ENCODE data around the gene UBA1. TPM values are rescaled to one million over a fixed set of nuclear protein-coding genes. Genes with fewer than 3 reads are reported as not detected.

Gene UBA1
- total RNA-seq, 3 donors from 2014 or later, result 160 to 198 (median 172) TPM

DNA sequence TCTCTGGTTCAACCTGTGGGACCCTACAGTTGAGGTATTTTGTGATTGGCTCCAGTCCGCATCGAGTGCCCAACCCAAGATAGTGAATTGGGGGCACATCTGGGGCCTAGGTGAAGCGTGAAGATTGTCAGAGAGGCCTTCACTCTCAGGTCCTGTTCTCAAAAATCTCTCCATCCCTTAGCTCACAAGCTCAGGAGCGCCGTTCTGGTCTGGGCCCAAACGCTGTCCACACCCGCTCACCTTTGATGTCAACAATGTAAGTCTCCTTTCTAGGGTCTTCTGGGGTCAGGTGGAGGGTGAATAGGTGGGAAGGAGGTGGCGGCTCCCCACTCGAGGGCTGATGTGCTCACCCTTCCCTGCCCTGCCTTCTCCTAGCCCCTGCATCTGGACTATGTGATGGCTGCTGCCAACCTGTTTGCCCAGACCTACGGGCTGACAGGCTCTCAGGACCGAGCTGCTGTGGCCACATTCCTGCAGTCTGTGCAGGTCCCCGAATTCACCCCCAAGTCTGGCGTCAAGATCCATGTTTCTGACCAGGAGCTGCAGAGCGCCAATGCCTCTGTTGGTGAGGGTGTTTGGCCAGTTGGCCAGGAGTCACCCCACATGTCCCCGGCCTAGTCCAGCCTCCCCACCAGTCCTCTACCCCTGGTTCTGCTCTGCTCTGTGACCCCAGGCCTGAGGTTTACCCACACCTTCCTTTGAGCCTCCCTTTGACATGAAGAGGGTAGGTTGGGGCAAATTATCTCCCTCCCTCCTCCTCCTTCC is 17.2 kb downstream of the UBA1 start:
- DNase-seq (no peak), ATAC-seq (no peak)
- Histone ChIP-seq H3K36me3 (ENCODE audit: low read depth) (no peaks in the 10 kb centered on the region), H3K4me3 (no peak overlapping the region), H3K4me1 (ENCODE audit: low read depth) (no peaks in the 10 kb centered on the region), H3K9me3 (no peaks in the 10 kb centered on the region)
- intact Hi-C loops (cut with DNase I, micrococcal nuclease), result no loop called here
- TF ChIP-seq, protein P1, sequence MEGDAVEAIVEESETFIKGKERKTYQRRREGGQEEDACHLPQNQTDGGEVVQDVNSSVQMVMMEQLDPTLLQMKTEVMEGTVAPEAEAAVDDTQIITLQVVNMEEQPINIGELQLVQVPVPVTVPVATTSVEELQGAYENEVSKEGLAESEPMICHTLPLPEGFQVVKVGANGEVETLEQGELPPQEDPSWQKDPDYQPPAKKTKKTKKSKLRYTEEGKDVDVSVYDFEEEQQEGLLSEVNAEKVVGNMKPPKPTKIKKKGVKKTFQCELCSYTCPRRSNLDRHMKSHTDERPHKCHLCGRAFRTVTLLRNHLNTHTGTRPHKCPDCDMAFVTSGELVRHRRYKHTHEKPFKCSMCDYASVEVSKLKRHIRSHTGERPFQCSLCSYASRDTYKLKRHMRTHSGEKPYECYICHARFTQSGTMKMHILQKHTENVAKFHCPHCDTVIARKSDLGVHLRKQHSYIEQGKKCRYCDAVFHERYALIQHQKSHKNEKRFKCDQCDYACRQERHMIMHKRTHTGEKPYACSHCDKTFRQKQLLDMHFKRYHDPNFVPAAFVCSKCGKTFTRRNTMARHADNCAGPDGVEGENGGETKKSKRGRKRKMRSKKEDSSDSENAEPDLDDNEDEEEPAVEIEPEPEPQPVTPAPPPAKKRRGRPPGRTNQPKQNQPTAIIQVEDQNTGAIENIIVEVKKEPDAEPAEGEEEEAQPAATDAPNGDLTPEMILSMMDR (IDR thresholded peaks at IDR 0.05), result no peak

DNA sequence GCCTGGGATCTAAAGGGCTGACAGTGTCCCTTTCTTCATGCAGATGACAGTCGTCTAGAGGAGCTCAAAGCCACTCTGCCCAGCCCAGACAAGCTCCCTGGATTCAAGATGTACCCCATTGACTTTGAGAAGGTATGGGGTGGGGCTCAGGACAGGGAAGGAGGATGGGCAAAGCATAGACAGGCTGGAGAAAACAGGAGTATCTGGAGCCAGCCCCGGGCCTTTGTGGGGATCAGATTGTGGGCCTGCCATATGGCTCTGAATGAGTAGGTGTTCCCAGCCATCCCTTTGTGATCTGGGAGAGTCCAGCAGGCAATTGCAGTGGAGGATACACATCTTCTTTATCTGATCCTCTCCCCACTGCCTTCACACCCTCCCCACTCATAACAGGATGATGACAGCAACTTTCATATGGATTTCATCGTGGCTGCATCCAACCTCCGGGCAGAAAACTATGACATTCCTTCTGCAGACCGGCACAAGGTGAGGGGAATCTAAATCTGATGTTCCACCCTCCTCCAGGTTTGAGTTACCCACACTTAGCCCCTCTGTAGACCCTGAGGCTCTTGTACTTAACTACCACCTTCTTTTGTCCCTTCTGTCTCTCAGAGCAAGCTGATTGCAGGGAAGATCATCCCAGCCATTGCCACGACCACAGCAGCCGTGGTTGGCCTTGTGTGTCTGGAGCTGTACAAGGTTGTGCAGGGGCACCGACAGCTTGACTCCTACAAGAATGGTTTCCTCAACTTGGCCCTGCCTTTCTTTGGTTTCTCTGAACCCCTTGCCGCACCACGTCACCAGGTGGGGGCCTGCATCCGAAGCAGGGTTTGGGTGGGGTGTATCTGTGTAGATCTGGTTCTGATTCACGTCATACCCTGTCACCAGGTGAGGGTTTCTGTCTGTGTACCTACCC is 19.0 kb downstream of the UBA1 start:
- no peak overlapping the region for H3K4me3 ChIP-seq
- TF ChIP-seq, protein P1 (IDR thresholded peaks at IDR 0.05), result no peak
- intact Hi-C loops (cut with DNase I, micrococcal nuclease), result no loop called here
- H3K9me3 ChIP-seq, result no peaks in the 10 kb centered on the region
- ATAC-seq (no peak), DNase-seq (no peak)
- H3K36me3 ChIP-seq (ENCODE audit: low read depth), result no peaks in the 10 kb centered on the region
- no peaks in the 10 kb centered on the region for H3K4me1 ChIP-seq (ENCODE audit: low read depth)

DNA sequence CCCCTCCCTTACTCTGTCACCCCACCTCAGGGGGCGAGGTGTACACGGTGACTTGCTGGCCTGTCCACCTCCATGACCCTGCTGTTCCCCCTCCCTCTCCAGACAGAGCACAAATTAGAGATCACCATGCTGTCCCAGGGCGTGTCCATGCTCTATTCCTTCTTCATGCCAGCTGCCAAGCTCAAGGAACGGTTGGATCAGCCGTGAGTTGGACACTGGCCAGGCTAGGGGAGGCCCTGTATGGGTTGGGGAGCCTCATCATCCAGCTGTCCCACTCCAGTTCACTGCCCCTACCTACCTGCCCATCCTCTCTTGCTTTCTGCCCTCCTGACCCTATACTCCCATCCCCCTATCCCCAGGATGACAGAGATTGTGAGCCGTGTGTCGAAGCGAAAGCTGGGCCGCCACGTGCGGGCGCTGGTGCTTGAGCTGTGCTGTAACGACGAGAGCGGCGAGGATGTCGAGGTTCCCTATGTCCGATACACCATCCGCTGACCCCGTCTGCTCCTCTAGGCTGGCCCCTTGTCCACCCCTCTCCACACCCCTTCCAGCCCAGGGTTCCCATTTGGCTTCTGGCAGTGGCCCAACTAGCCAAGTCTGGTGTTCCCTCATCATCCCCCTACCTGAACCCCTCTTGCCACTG is 20.9 kb downstream of the UBA1 start:
- Histone ChIP-seq H3K36me3 (ENCODE audit: low read depth) (no peaks in the 10 kb centered on the region), H3K4me1 (ENCODE audit: low read depth) (no peaks in the 10 kb centered on the region), H3K4me3 (no peak overlapping the region), H3K9me3 (no peaks in the 10 kb centered on the region)
- ATAC-seq (no peak), DNase-seq (no peak)
- intact Hi-C loops (cut with DNase I, micrococcal nuclease), result no loop called here
- TF ChIP-seq, protein P1 (IDR thresholded peaks at IDR 0.05), result no peak

DNA sequence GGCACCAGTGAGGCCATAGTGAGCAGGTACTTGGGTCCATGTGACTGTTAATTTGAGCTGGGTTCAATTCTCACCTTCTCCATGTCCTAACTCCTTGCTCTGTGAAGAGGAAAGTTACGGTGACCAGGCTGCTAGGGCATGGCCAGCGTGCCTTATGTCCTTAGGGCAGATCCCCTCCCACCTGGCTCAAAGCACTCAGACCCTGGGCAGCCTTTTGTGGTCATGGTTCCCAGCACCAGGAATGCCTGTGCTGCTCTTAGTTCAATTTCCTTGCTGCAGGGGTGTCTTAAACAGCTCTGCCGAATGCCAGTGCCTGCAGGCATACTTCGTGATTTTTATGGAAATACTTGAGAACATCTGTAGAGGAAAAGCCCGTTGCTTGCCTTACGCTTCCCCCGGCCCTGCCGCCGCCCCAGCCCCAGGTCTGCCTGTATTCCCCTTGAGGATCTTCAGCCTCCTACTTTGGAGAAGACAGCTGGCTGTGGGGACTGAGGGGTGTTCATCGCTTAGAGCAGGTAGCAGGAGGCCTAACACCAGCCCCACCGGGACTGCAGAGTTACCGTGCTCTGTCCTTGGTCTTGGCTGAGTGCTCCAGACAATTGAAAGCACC is 21.8 kb downstream of the UBA1 start:
- ATAC-seq (no peak), DNase-seq (no peak)
- no peaks in the 10 kb centered on the region for H3K36me3 ChIP-seq (ENCODE audit: low read depth)
- H3K4me3 ChIP-seq, result no peak overlapping the region
- intact Hi-C loops (cut with DNase I, micrococcal nuclease), result no loop called here
- peaks cover 4% of the 10 kb centered on the region for H3K4me1 ChIP-seq (ENCODE audit: low read depth)
- H3K9me3 ChIP-seq, result no peaks in the 10 kb centered on the region
- TF ChIP-seq, protein P1 (IDR thresholded peaks at IDR 0.05), result no peak

DNA sequence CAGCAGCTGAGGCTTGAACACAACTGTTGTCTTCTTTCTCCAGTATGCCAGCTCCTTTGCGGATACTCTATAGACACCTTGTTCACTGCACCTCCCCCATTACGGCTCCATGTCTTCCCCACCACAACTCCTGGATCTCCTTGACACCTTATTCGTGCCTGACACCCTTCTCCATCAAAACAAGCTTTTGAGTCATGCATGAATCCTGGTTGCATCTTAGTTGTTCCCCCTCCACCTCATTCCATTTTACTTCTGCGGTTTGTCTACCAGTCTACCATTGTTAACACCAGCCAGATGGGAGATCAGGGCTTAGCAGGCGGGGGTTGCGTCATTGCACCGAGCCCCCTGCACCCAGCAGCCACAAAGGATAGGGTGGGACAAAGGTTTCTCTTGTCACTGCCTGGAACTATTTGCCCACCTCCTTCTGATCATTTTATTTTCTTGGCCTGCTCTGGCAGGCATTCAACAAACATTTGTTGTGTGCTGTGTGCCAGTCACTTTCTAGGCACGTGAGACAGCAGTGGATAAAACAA is 22.8 kb downstream of the UBA1 start:
- intact Hi-C loops (cut with DNase I, micrococcal nuclease), result no loop called here
- no peak overlapping the region for H3K4me3 ChIP-seq
- peaks cover 4% of the 10 kb centered on the region for H3K4me1 ChIP-seq (ENCODE audit: low read depth)
- H3K36me3 ChIP-seq (ENCODE audit: low read depth), result no peaks in the 10 kb centered on the region
- H3K9me3 ChIP-seq, result no peaks in the 10 kb centered on the region
- ATAC-seq (no peak), DNase-seq (no peak)
- TF ChIP-seq, protein P1 (IDR thresholded peaks at IDR 0.05), result no peak

All from mucosa of descending colon (tissue), 3 donors.